HEK293 (cell line): ENCODE data around the gene BHMT2.

ENCODE experiments used
- CTCF ChIA-PET: fragments of 350-600 bp; formaldehyde crosslinking; extraction: SDS; loops from one replicate; lab custom pipeline; 2021; ENCODE audit warnings: antibody characterized with exemption; lab: Yijun Ruan, JAX
- POLR2A ChIA-PET: fragments of 300-600 bp; formaldehyde crosslinking; extraction: SDS; loops from one replicate; lab custom pipeline; 2020; ENCODE audit warnings: antibody characterized with exemption, inconsistent platforms; lab: Yijun Ruan, JAX
- H3K27ac ChIP-seq: fragments of 200-500 bp; sonication (Bioruptor generic); 2 replicates; pipeline ENCODE4 v1.5.1; 2014; ENCODE audit warnings: low read depth, low read length, control low read depth, inconsistent platforms; ENCODE audit errors: extremely low read depth
- H3K36me3 ChIP-seq, 2 experiments: fragments of 200-500 bp in 1 of 2; sonication (Bioruptor generic) in 1 of 2; 1 replicate in 1 of 2; 2 replicates in 1 of 2; pipeline ENCODE4 v1.5.1; 2014 to 2017; ENCODE audit warnings: inconsistent platforms in 2 of 2, low read length in 2 of 2; ENCODE audit not compliant: control insufficient read depth in 2 of 2, insufficient read depth in 1 of 2
- H3K4me1 ChIP-seq: fragments of 200-500 bp; sonication (Bioruptor generic); 2 replicates; pipeline ENCODE4 v1.5.1; 2014; ENCODE audit warnings: mild to moderate bottlenecking, low read length, inconsistent platforms; ENCODE audit not compliant: control insufficient read depth, insufficient read depth
- H3K4me3 ChIP-seq: 2 replicates; pipeline ENCODE4 v1.5.1; 2011; ENCODE audit warnings: low read depth, mild to moderate bottlenecking, control low read depth, low read length, moderate library complexity
- H3K9me3 ChIP-seq: fragments of 200-500 bp; sonication (Bioruptor generic); 2 replicates; pipeline ENCODE4 v1.5.1; 2014; ENCODE audit warnings: low read depth, low read length, inconsistent platforms; ENCODE audit not compliant: control insufficient read depth, insufficient read depth
- BCL6B ChIP-seq: fragments of 450-650 bp; formaldehyde crosslinking; IDR thresholded peaks from 2 replicates; pipeline ENCODE4 v1.5.1; 2017; ENCODE audit warnings: missing biosample characterization, missing genetic modification characterization
- GFI1B ChIP-seq: fragments of 450-650 bp; formaldehyde crosslinking; IDR thresholded peaks from 2 replicates; pipeline ENCODE4 v1.5.1; 2016; ENCODE audit warnings: missing biosample characterization, missing genetic modification characterization
- HIC1 ChIP-seq: fragments of 450-650 bp; formaldehyde crosslinking; IDR thresholded peaks from 2 replicates; pipeline ENCODE4 v1.5.1; 2016; ENCODE audit warnings: missing biosample characterization, missing genetic modification characterization
- KLF1 ChIP-seq: fragments of 450-650 bp; formaldehyde crosslinking; IDR thresholded peaks from 2 replicates; pipeline ENCODE4 v1.5.1; 2016; ENCODE audit warnings: missing biosample characterization, missing genetic modification characterization
- KLF17 ChIP-seq: fragments of 450-650 bp; formaldehyde crosslinking; IDR thresholded peaks from 2 replicates; pipeline ENCODE4 v1.5.1; 2016; ENCODE audit warnings: missing biosample characterization, missing genetic modification characterization
- KLF9 ChIP-seq: fragments of 450-650 bp; formaldehyde crosslinking; IDR thresholded peaks from 2 replicates; pipeline ENCODE4 v1.5.1; 2016; ENCODE audit warnings: missing biosample characterization, missing genetic modification characterization, low read depth
- ZBTB17 ChIP-seq: fragments of 450-650 bp; formaldehyde crosslinking; IDR thresholded peaks from 2 replicates; pipeline ENCODE4 v1.5.1; 2016; ENCODE audit warnings: missing biosample characterization, missing genetic modification characterization
- ZBTB26 ChIP-seq: fragments of 450-650 bp; formaldehyde crosslinking; optimal IDR thresholded peaks from 2 replicates; pipeline ENCODE3; 2016; ENCODE audit warnings: missing biosample characterization, mild to moderate bottlenecking, missing genetic modification characterization
- ZBTB7A ChIP-seq: fragments of 450-650 bp; formaldehyde crosslinking; IDR thresholded peaks from 2 replicates; pipeline ENCODE4 v1.5.1; 2016; ENCODE audit warnings: low read depth, missing biosample characterization, missing genetic modification characterization
- ZNF132 ChIP-seq: fragments of 450-650 bp; formaldehyde crosslinking; IDR thresholded peaks from 2 replicates; pipeline ENCODE4 v1.5.1; 2017; ENCODE audit warnings: missing biosample characterization, missing genetic modification characterization, borderline replicate concordance
- ZNF398 ChIP-seq: fragments of 450-650 bp; formaldehyde crosslinking; IDR thresholded peaks from 2 replicates; pipeline ENCODE4 v1.5.1; 2017; ENCODE audit warnings: missing biosample characterization, missing genetic modification characterization
- ZNF529 ChIP-seq: fragments of 450-650 bp; formaldehyde crosslinking; IDR thresholded peaks from 2 replicates; pipeline ENCODE4 v1.5.1; 2017; ENCODE audit warnings: missing genetic modification characterization, missing biosample characterization; ENCODE audit not compliant: insufficient replicate concordance
- ZNF610 ChIP-seq: fragments of 450-650 bp; formaldehyde crosslinking; IDR thresholded peaks from 2 replicates; pipeline ENCODE4 v1.5.1; 2016; ENCODE audit warnings: missing biosample characterization, missing genetic modification characterization, borderline replicate concordance
- ZNF639 ChIP-seq: fragments of 450-650 bp; formaldehyde crosslinking; IDR thresholded peaks from 2 replicates; pipeline ENCODE4 v1.5.1; 2016; ENCODE audit warnings: missing biosample characterization, missing genetic modification characterization
- ZNF792 ChIP-seq: fragments of 450-650 bp; formaldehyde crosslinking; IDR thresholded peaks from 2 replicates; pipeline ENCODE4 v1.5.1; 2016; ENCODE audit warnings: missing biosample characterization, missing genetic modification characterization
- ZNF830 ChIP-seq: fragments of 450-650 bp; IDR thresholded peaks from 2 replicates; pipeline ENCODE4 v1.5.0; 2018; ENCODE audit warnings: missing biosample characterization, missing genetic modification characterization, low read depth, mild to moderate bottlenecking, moderate library complexity
- ZXDB ChIP-seq: fragments of 450-650 bp; formaldehyde crosslinking; IDR thresholded peaks from 2 replicates; pipeline ENCODE4 v1.5.1; 2016; ENCODE audit warnings: missing biosample characterization, missing genetic modification characterization

BHMT2 gene

GRCh38 chr5:79119486-79119885, 49.9 kb downstream of the BHMT2 start:
- Histone ChIP-seq H3K9me3 (no peaks in the 10 kb centered on the region), H3K4me3 (no peak overlapping the region), H3K36me3 (no peaks in the 10 kb centered on the region)
- CTCF ChIA-PET: interaction anchor here (0.6 to 2.1 kb wide), 2 partner anchors 13 to 94 kb away, joined by 3 to 6 read pairs; no protein-coding TSS in a partner anchor
- POLR2A ChIA-PET: no interaction called here
- TF ChIP-seq GFI1B (tag by site-specific recombination): no peak
- TF ChIP-seq, all 188 proteins: peak for 0
- no peak overlapping the region for H3K27ac ChIP-seq
- 0 out of 2 replicates have a peak, but pooled peaks cover 3% of the 10 kb centered on the region for H3K4me1 ChIP-seq

GRCh38 chr5:79120221-79120620, 50.7 kb downstream of the BHMT2 start:
- Histone ChIP-seq H3K36me3 (no peaks in the 10 kb centered on the region), H3K4me1 (0 out of 2 replicates have a peak, but pooled peaks cover 3% of the 10 kb centered on the region), H3K27ac (no peak overlapping the region), H3K4me3 (no peak overlapping the region), H3K9me3 (no peaks in the 10 kb centered on the region)
- no peak for TF ChIP-seq ZBTB26 (tag by site-specific recombination)
- TF ChIP-seq HIC1 (tag by site-specific recombination): no peak
- TF ChIP-seq ZNF639 (tag by site-specific recombination): no peak
- ChIA-PET POLR2A (no interaction called here), CTCF (interaction anchor here (0.5 to 2.1 kb wide), 3 partner anchors 11 to 140 kb away, joined by 3 to 6 read pairs (median 5); no protein-coding TSS in a partner anchor)

- no peak for TF ChIP-seq BCL6B (tag by site-specific recombination)
- TF ChIP-seq ZBTB7A (tag by site-specific recombination): no peak
- no peak for TF ChIP-seq ZXDB (tag by site-specific recombination)
- no peak for TF ChIP-seq ZNF132 (tag by site-specific recombination)
- TF ChIP-seq KLF17 (tag by site-specific recombination): no peak
- TF ChIP-seq ZNF529 (tag by site-specific recombination): no peak
- no peak for TF ChIP-seq KLF1 (tag by site-specific recombination)
- no peak for TF ChIP-seq ZNF398 (tag by site-specific recombination)
- no peak for TF ChIP-seq ZNF830
- no peak for TF ChIP-seq ZNF610 (tag by site-specific recombination)
- no peak for TF ChIP-seq ZBTB17
- TF ChIP-seq ZNF792 (tag by site-specific recombination): no peak
- TF ChIP-seq KLF9: no peak
- no peak overlapping the region for H3K4me3 ChIP-seq
- no peaks in the 10 kb centered on the region for H3K9me3 ChIP-seq
- ChIA-PET POLR2A (no interaction called here), CTCF (interaction anchor here (0.6 to 2.0 kb wide), 4 partner anchors 68 to 195 kb away, joined by 3 to 10 read pairs (median 4); no protein-coding TSS in a partner anchor)
- H3K27ac ChIP-seq: no peak overlapping the region
- H3K36me3 ChIP-seq: no peaks in the 10 kb centered on the region
- H3K4me1 ChIP-seq: no peaks in the 10 kb centered on the region
These were observed 53.4 kb downstream of the BHMT2 start for GRCh38 chr5:79122973-79123372.
